HT-29 (cell line): ENCODE data around the gene SPAG16. TPM values are rescaled to one million over a fixed set of nuclear protein-coding genes. Genes with fewer than 3 reads are reported as not detected.

Experiments
- DNase-seq: peaks from one replicate; pipeline ENCODE4 v3.0.0-alpha.2; 2015; ENCODE audit warnings: low spot score
- total RNA-seq: library from RNA; depleted of rRNA; stranded (reverse); fragments of >200 nt; shearing (Covaris generic); gene quantifications from 2 replicates; pipeline ENCODE4 v1.2.3, GENCODE V29; 2014

The SPAG16 gene
- total RNA-seq, 1 experiment from 2014 or later: 16.2 TPM

- peak; percentile 7 for DNase-seq
Measured at GRCh38 chr2:214076527-214076926, 792.3 kb downstream of the SPAG16 start.

GRCh38 chr2:214077727-214078126, 793.5 kb downstream of the SPAG16 start:
- DNase-seq: no peak

GRCh38 chr2:214079032-214079431, 794.8 kb downstream of the SPAG16 start:
- DNase-seq: no peak

GRCh38 chr2:214088536-214088935, 804.3 kb downstream of the SPAG16 start:
- no peak for DNase-seq

- no peak for DNase-seq
Measured at GRCh38 chr2:214096208-214096715, 812.0 kb downstream of the SPAG16 start.

- DNase-seq: no peak
Measured at GRCh38 chr2:214098811-214099210, 814.5 kb downstream of the SPAG16 start.

- DNase-seq: no peak
Measured at GRCh38 chr2:214100488-214100887, 816.2 kb downstream of the SPAG16 start.

GRCh38 chr2:214103276-214104001, 819.2 kb downstream of the SPAG16 start:
- DNase-seq: peak; percentile 67

GRCh38 chr2:214104219-214104618, 820.0 kb downstream of the SPAG16 start:
- DNase-seq: no peak

- no peak for DNase-seq
Measured at GRCh38 chr2:214104967-214105366, 820.7 kb downstream of the SPAG16 start.

- DNase-seq: no peak
Measured at GRCh38 chr2:214107726-214108125, 823.5 kb downstream of the SPAG16 start.

GRCh38 chr2:214108598-214108997, 824.3 kb downstream of the SPAG16 start:
- DNase-seq: no peak

GRCh38 chr2:214117054-214117453, 832.8 kb downstream of the SPAG16 start:
- no peak for DNase-seq

- DNase-seq: no peak
Measured at GRCh38 chr2:214126135-214126534, 841.9 kb downstream of the SPAG16 start.

- no peak for DNase-seq
Measured at GRCh38 chr2:214127170-214127569, 842.9 kb downstream of the SPAG16 start.

GRCh38 chr2:214127571-214127970, 843.3 kb downstream of the SPAG16 start:
- DNase-seq: no peak

- DNase-seq: no peak
Measured at GRCh38 chr2:214128040-214128439, 843.8 kb downstream of the SPAG16 start.

GRCh38 chr2:214130114-214130513, 845.9 kb downstream of the SPAG16 start:
- no peak for DNase-seq

- no peak for DNase-seq
Measured at GRCh38 chr2:214135966-214136365, 851.7 kb downstream of the SPAG16 start.

GRCh38 chr2:214138779-214139178, 854.5 kb downstream of the SPAG16 start:
- DNase-seq: no peak

GRCh38 chr2:214139630-214140284, 855.5 kb downstream of the SPAG16 start:
- no peak for DNase-seq

- DNase-seq: no peak
Measured at GRCh38 chr2:214156971-214157370, 872.7 kb downstream of the SPAG16 start.

- no peak for DNase-seq
Measured at GRCh38 chr2:214158851-214159250, 874.6 kb downstream of the SPAG16 start.
